NAMALWA (cell line): ENCODE data around the gene TACC2.
A peak's percentile ranks its signal among the peaks of the same experiment; 100 is the strongest.
"Not testable (repeated sequence)": the region's sequence is repeated elsewhere in the genome, so short reads cannot be mapped to it uniquely, and the experiment has no call there.

Experiments used
- DNase-seq: peaks from one replicate; pipeline ENCODE4 v3.0.0-alpha.2; 2015; ENCODE audit warnings: low spot score

The TACC2 gene

DNA sequence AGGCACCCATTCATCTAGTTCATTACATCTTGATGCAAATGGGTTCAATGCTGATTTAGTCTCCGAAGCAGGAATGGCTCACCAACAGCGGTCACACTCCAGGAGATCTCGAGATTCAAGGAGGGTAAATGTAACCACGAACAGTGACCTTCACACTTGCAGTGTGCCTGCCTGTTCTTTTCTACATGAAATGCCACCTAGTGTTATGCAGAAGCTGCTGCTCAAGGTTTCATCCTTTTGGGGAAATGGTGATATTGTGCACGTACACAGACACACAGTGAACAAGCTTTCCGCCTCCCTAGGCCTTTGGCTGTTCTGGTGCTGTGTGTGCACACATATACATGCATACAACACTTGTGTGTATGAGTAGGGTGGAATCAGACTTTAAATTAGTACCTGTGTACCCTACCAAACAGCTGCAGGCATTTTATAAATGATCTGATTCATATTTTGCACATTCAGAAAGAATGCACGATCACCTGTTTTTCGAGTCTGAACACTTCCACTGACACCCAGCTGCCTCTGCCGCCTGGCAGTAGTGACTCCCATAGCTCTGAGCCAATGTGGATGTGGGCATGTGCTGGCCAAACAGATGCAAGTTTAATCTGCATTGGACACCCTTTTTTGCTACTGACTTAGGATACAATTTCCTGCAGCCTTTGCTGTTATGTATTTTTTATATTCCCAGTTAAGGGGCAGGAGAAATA, 100.5 kb downstream of the TACC2 start:
- peak; percentile 20 for DNase-seq

- DNase-seq, result no peak
Measured at GRCh38 chr10:122091722-122092121, 102.8 kb downstream of the TACC2 start.

DNA sequence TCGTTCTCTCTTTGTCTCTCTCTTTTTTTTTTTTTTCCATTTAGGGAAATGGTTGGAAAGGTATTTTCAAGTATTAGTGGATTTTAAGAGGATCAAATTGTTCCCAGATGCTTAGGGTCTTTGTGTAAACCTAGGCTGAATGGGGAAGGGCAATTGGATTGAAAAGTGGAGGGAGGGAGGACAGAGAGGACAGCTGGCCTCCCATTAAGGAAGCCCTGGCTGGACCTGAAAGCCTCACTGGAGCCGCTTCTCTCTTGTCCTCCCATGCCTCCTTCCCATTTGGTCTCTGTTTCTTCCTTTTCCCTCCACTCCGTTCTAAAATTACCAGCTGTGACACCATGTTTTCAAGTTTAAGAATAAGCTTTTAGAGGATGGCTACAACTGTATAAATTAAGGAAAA, 104.1 kb downstream of the TACC2 start:
- DNase-seq, result no peak

GRCh38 chr10:122096181-122096580, 107.2 kb downstream of the TACC2 start:
- not testable (repeated sequence) for DNase-seq

DNA sequence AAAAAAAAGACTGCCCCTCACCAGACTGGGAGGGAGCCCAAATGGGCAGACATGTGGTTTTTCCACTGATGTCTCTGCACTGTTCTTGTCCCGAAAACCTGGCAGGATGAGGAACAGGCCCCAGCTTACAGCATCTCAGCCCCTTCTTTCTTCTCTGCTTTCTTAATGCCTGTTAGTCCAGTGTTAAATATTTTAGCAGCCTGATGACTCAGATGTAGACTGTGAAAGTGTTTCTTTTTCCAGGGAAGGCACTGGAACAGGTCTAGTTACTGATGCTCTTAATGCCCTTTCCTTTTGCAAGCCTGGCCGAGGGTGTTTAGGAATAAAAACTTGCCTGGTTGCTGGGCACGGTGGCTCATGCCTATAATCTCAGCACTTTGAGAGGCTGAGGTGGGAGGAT, 107.7 kb downstream of the TACC2 start:
- DNase-seq, result no peak

DNA sequence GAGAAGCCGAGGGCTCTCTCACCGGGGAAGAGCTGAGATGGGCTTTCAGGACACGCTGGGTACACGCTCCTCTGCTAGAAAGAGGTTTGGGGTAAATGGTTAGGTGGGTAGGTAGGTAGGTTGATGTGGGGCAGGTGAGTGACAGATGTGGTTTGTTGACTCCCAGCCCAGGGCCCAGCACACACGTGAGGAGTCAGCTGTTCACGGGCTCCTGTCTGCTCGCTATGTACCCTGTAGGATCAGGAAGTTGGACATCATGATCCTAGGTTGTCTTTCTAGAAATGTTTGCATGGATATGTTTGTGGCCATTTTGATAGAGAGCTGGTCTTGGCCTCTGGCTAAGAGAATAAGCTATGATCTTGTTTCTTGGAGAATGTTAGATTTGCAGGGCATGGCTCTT, 109.0 kb downstream of the TACC2 start:
- DNase-seq, result no peak

GRCh38 chr10:122098924-122099323, 110.0 kb downstream of the TACC2 start:
- DNase-seq, result no peak

DNA sequence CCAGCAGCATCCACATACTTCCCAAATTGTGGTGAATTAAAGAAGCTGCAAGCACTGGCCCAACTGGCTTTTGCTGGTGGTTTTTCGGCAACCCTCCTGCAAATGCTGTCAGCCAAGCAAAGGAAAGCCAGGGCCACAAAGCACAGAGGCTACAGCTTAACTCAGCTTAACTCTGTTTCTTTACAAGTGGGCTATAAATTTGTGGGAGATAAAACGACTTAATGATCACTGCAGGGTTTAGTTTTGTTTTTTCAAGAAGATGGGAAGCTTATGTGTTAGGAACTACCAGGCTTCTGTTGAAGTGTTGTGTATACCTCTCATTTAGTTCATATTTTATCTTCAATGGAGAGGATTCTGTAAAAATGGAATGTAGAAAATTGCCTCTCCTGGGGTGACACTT, 110.6 kb downstream of the TACC2 start:
- DNase-seq, result no peak

GRCh38 chr10:122102146-122102868, 113.3 kb downstream of the TACC2 start:
- DNase-seq, result no peak

- DNase-seq, result no peak
Measured at GRCh38 chr10:122102869-122103525, 114.0 kb downstream of the TACC2 start.

GRCh38 chr10:122103592-122103991, 114.6 kb downstream of the TACC2 start:
- DNase-seq, result no peak

- DNase-seq, result not testable (repeated sequence)
Measured at GRCh38 chr10:122108786-122109185, 119.8 kb downstream of the TACC2 start.

DNA sequence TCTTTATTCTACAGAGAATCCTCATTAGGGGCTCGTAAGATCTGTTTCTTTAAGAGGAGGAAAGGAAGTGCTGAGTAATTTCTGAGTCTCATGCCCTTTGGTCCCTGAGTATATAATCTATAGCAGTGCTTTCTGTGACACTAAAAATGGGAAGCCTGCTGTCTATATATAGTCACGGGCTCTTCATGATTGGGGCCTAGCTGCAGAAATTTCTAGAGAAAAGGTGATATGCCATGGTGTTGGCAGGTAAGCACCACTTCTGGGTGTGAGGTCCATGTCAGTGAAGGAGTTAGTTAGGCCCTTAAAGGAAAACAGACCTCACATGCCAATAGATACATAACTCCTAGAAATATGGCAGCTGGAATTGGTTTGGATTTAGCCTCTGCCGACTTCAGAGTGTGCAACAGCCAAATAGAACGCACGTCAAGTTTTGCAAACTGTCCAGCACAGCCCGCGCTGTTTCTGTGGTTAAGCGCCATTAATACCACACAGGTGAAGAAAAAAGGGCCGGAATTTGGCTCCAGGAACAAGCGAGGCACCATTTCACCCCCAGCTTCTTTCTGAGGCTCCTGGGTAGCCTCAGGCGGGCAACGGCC, 123.2 kb downstream of the TACC2 start:
- no peak for DNase-seq

DNA sequence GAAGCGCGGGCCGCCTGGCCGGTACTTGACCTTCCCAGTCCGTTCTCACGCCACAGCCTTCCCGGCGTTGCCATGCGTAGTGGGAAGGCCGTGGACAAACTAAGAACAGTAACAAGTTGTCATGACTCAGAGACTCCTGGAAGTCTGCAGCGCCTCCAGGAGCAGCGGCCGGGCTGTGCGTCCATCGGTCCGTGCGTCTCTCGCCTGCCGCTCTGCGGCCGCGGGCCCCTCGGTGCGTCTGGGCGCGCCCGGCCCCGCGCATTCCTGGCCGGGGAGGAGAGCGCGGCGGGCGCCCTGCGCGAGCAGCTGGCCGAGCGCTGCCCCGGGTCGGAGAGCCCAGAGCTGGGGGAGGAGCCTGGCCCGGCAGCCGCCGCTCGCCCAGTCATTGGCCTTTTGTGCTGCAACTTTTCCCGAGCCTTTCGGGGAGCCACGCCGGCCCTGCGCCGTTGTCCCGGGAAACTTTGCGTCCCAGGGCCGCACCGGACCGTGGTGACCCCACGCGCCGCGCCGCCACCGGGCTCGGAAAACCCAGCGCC, 123.7 kb downstream of the TACC2 start:
- DNase-seq, result no peak

GRCh38 chr10:122113161-122113944, 124.4 kb downstream of the TACC2 start:
- no peak for DNase-seq

DNA sequence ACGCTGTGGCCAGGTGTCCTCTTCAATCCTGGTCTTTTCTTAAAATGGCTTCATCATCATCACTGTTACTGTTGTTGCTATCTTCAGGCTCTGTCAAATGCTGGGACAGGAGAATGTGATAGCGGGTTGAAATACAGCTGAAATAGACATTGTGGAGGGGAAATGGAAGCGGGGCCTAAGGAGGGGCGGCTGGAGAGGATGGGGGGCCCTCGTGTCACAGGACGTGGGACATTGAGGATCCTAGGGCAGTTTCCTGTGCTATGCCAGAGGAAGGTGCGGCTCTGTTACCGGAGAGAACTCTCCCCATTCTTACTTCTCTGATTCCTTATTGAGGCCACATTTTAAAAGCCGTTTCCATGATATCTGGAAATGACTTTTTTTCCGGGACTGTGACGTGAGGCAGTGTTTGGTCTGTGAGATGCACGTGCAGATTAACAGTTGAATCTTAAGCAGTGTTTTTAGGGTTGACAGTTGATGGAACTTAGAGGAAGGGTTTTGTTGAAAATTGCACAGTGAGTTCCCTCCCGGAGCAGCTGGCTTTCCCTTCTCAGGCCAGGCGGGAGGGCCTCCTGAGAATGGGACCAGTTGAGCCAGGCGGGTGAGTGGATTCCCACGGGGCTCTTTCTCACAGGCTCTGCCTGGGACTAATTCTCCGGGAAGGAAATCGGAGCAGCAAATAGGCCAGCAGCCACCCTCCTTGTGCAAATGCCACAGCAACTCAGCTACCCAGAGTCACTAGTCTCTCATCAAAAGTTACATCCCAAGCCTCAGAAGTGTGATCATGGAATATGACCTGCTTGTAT, 125.2 kb downstream of the TACC2 start:
- DNase-seq, result no peak

GRCh38 chr10:122115874-122116273, 126.9 kb downstream of the TACC2 start:
- no peak for DNase-seq

DNA sequence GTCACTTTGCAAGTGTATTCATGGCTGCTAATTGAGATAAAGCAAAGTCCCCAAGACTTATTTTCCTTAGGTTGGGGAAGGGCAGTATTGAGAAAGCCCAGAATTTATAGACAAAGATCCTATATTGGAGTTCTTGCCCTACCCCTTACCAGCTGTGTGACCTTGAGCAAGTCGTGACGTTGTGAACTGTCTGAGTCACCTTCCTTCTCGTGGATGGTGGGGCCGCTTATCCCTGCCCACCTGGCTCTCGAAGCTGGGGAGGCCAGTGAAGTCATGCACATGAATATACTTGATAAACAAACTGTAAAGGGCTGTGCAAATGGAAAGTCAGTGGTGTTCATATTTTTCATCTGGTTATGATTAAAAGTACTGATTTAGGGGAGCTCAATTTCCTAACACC, 127.4 kb downstream of the TACC2 start:
- no peak for DNase-seq

- no peak for DNase-seq
Measured at GRCh38 chr10:122117475-122117874, 128.5 kb downstream of the TACC2 start.

- DNase-seq, result no peak
Measured at GRCh38 chr10:122120008-122120744, 131.2 kb downstream of the TACC2 start.
